ENCODE data around the gene MEG3. TPM values are rescaled to one million over a fixed set of nuclear protein-coding genes. Genes with fewer than 3 reads are reported as not detected.

MEG3 gene
- total RNA-seq, 2 donors from 2014 or later: 10.3 to 11.0 TPM

DNA sequence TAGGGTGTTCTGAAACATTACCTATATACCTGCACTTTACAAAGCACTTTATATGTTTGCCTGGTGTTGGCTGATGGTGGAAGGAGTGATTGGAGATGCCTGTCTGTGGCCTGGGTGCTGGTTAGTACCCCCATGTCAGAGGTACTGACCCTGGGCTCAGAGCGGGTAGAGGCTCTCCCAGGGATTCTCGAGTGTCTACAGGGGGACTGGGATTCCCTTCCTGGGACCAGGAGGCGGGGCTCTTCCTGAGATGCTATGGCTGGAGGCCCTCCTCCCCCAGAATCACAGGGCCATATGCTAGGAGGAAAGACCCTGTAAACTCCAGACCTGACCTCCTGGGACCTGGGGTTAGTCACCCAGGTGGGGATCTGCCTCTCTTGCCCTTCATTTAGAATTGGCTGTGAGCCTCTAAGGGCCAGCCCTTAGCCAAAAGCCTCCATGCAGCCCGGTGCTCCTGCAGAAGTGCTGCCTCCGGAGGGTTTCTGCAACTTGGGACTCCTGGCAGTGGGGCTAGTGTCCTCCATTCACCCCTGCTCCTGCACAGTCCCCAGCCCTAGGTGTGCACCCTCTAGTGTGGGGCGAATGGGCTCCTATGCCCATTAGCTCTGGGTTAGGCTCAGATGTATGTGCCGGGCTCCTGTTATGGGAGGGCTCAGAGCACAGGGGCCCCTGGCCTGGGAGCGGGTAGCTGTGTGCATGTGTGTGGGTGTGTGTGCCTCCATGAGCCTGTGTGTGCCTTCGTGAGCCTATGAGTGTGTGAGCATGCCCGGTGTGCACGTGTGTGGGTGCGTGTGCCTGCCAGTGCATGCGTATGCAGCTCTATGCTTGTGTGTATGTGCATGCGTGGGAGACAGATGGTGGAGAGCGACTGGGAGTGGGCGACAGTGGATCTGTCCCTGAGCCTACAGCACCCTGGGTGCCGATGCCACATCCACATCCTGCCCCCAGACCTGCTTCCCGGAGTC lies 41.0 kb downstream of the MEG3 start:
- H3K27me3 ChIP-seq: no peaks in the 10 kb centered on the region
- H3K36me3 ChIP-seq: no peaks in the 10 kb centered on the region
- no peak overlapping the region for H3K27ac ChIP-seq
- H3K9me3 ChIP-seq: no peaks in the 10 kb centered on the region
- TF ChIP-seq, protein P1, sequence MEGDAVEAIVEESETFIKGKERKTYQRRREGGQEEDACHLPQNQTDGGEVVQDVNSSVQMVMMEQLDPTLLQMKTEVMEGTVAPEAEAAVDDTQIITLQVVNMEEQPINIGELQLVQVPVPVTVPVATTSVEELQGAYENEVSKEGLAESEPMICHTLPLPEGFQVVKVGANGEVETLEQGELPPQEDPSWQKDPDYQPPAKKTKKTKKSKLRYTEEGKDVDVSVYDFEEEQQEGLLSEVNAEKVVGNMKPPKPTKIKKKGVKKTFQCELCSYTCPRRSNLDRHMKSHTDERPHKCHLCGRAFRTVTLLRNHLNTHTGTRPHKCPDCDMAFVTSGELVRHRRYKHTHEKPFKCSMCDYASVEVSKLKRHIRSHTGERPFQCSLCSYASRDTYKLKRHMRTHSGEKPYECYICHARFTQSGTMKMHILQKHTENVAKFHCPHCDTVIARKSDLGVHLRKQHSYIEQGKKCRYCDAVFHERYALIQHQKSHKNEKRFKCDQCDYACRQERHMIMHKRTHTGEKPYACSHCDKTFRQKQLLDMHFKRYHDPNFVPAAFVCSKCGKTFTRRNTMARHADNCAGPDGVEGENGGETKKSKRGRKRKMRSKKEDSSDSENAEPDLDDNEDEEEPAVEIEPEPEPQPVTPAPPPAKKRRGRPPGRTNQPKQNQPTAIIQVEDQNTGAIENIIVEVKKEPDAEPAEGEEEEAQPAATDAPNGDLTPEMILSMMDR (IDR thresholded peaks at IDR 0.05): no peak
- H3K4me3 ChIP-seq: no peak overlapping the region
- intact Hi-C loops (cut with DNase I): no loop called here
- DNase-seq: no peak
- no peak overlapping the region for H3K9ac ChIP-seq (ENCODE audit: low read depth in 2 of 2, low read length in 2 of 2)
- no peaks in the 10 kb centered on the region for H3K4me1 ChIP-seq

- H3K27me3 ChIP-seq: no peaks in the 10 kb centered on the region
- no peak overlapping the region for H3K9ac ChIP-seq (ENCODE audit: low read depth in 2 of 2, low read length in 2 of 2)
- H3K4me3 ChIP-seq: no peak overlapping the region
- H3K4me1 ChIP-seq: no peaks in the 10 kb centered on the region
- TF ChIP-seq, protein P1 (IDR thresholded peaks at IDR 0.05): no peak
- intact Hi-C loops (cut with DNase I): no loop called here
- no peak for DNase-seq
- H3K9me3 ChIP-seq: no peaks in the 10 kb centered on the region
- no peak overlapping the region for H3K27ac ChIP-seq
- no peaks in the 10 kb centered on the region for H3K36me3 ChIP-seq
Measured at GRCh38 chr14:100867631-100868315, 41.9 kb downstream of the MEG3 start.

DNA sequence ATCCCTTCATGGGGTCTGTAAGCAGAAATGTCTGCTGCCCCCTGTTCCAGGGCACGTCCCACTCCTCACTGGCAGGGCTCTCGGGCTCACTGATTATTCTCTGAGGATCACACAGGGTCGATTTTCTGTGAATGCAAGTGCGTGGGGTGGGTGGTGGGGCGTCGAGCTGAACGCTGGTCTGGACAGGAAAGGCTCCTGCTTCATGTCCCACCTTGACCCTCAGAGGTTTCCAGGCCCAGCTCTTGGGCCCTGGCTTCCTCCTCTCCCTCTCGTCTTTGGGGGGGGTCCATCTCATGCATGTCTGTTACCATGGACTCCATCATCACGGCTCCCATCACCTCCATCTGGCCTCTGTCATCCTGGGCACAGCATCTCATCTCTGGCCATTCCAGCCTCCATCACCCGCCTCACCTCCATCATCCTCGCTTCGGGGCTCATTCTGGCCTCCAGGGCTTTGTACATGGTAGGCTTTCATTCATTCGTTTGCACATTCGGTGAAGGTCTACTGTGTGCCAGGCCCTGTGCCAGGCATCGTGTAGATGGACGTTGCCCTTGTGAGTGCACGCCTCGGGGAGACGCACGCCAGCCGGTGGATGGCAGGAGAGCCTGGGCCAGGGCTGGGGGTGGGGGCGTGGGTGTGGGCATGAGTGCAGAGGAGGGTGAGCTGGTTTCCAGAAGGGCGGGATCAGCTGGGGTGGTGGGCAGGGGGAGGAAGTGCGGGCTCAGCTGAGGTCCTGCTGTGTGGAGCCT lies 42.9 kb downstream of the MEG3 start:
- no peak overlapping the region for H3K4me3 ChIP-seq
- intact Hi-C loops (cut with DNase I): no loop called here
- DNase-seq: no peak
- H3K4me1 ChIP-seq: no peaks in the 10 kb centered on the region
- H3K9me3 ChIP-seq: no peaks in the 10 kb centered on the region
- no peaks in the 10 kb centered on the region for H3K36me3 ChIP-seq
- H3K9ac ChIP-seq (ENCODE audit: low read depth in 2 of 2, low read length in 2 of 2): no peak overlapping the region
- TF ChIP-seq, protein P1 (IDR thresholded peaks at IDR 0.05): no peak
- H3K27me3 ChIP-seq: no peaks in the 10 kb centered on the region
- H3K27ac ChIP-seq: no peak overlapping the region

GRCh38 chr14:100871234-100872186 lies 45.6 kb downstream of the MEG3 start:
- intact Hi-C loops (cut with DNase I): no loop called here
- Histone ChIP-seq H3K9me3 (no peaks in the 10 kb centered on the region), H3K9ac (ENCODE audit: low read depth in 2 of 2, low read length in 2 of 2) (no peak overlapping the region), H3K4me3 (no peak overlapping the region), H3K27me3 (no peaks in the 10 kb centered on the region), H3K27ac (no peak overlapping the region), H3K4me1 (no peaks in the 10 kb centered on the region), H3K36me3 (no peaks in the 10 kb centered on the region)
- TF ChIP-seq, protein P1 (IDR thresholded peaks at IDR 0.05): no peak
- DNase-seq: no peak
